H9 (cell line): ENCODE results near the gene RASGEF1C. TPM values are rescaled to one million over a fixed set of nuclear protein-coding genes. Genes with fewer than 3 reads are reported as not detected.

Source experiments
- DNase-seq: peaks from one replicate; pipeline ENCODE4 v3.0.0-alpha.2; 2017
- H2AFZ ChIP-seq: one replicate; pipeline ENCODE4 v1.6.1; 2013; ENCODE audit warnings: mild to moderate bottlenecking, low read length, control low read depth, moderate library complexity
- H2AK5ac ChIP-seq: 2 replicates; pipeline ENCODE4 v1.6.1; 2013; ENCODE audit warnings: low read length, control low read depth, mixed read lengths; ENCODE audit not compliant: insufficient read length
- H2BK120ac ChIP-seq: one replicate; pipeline ENCODE4 v1.6.1; 2013; ENCODE audit warnings: low read depth, mild to moderate bottlenecking, low read length, control low read depth, inconsistent platforms; ENCODE audit not compliant: poor library complexity, severe bottlenecking
- H2BK12ac ChIP-seq: 2 replicates; pipeline ENCODE4 v1.6.1; 2013; ENCODE audit warnings: low read length, control low read depth, mixed read lengths, low read depth; ENCODE audit not compliant: insufficient read length
- H2BK15ac ChIP-seq: 2 replicates; pipeline ENCODE4 v1.6.1; 2013; ENCODE audit warnings: low read depth, low read length, control low read depth
- H2BK20ac ChIP-seq: one replicate; pipeline ENCODE4 v1.6.1; 2013; ENCODE audit warnings: low read depth, mild to moderate bottlenecking, low read length, control low read depth, inconsistent platforms; ENCODE audit not compliant: poor library complexity, severe bottlenecking
- H2BK5ac ChIP-seq: 2 replicates; pipeline ENCODE4 v1.6.1; 2013; ENCODE audit warnings: low read length, control low read depth, mixed read lengths; ENCODE audit not compliant: insufficient read length
- H3K14ac ChIP-seq: 2 replicates; pipeline ENCODE4 v1.6.1; 2013; ENCODE audit warnings: low read length, control low read depth; ENCODE audit not compliant: insufficient read depth
- H3K18ac ChIP-seq: 2 replicates; pipeline ENCODE4 v1.6.1; 2013; ENCODE audit warnings: low read depth, mild to moderate bottlenecking, mixed read lengths, low read length, control low read depth; ENCODE audit not compliant: insufficient read length
- H3K23ac ChIP-seq: 2 replicates; pipeline ENCODE4 v1.6.1; 2013; ENCODE audit warnings: low read length, control low read depth, mixed read lengths, low read depth; ENCODE audit not compliant: insufficient read length
- H3K23me2 ChIP-seq: 2 replicates; pipeline ENCODE4 v1.6.1; 2013; ENCODE audit warnings: low read depth, mild to moderate bottlenecking, mixed read lengths, low read length, control low read depth; ENCODE audit not compliant: insufficient read length, poor library complexity, severe bottlenecking
- H3K27ac ChIP-seq: 2 replicates; pipeline ENCODE4 v1.5.1; 2013; ENCODE audit warnings: low read length, control low read depth, mixed read lengths, low read depth; ENCODE audit not compliant: insufficient read length
- H3K27me3 ChIP-seq: 2 replicates; pipeline ENCODE4 v1.6.1; 2013; ENCODE audit warnings: low read length, control low read depth, inconsistent platforms; ENCODE audit not compliant: insufficient read depth
- H3K4ac ChIP-seq: 2 replicates; pipeline ENCODE4 v1.6.1; 2013; ENCODE audit warnings: low read depth, mild to moderate bottlenecking, control low read depth, inconsistent platforms, low read length, moderate library complexity
- H3K4me1 ChIP-seq: 2 replicates; pipeline ENCODE4 v1.6.1; 2013; ENCODE audit warnings: low read length, control low read depth, inconsistent platforms; ENCODE audit not compliant: insufficient read depth
- H3K4me2 ChIP-seq: 2 replicates; pipeline ENCODE4 v1.6.1; 2013; ENCODE audit warnings: low read length, control low read depth, mixed read lengths; ENCODE audit not compliant: insufficient read length, insufficient read depth
- H3K56ac ChIP-seq: 2 replicates; pipeline ENCODE4 v1.6.1; 2013; ENCODE audit warnings: low read depth, mild to moderate bottlenecking, mixed read lengths, low read length, control low read depth; ENCODE audit not compliant: insufficient read length
- H3K79me1 ChIP-seq: 2 replicates; pipeline ENCODE4 v1.6.1; 2013; ENCODE audit warnings: low read depth, mild to moderate bottlenecking, moderate library complexity, low read length, control low read depth, inconsistent platforms; ENCODE audit not compliant: insufficient read depth, poor library complexity, severe bottlenecking
- H3K79me2 ChIP-seq: 2 replicates; pipeline ENCODE4 v1.6.1; 2013; ENCODE audit warnings: low read length, control low read depth, inconsistent platforms; ENCODE audit not compliant: insufficient read depth
- H3K9ac ChIP-seq: 2 replicates; pipeline ENCODE4 v1.6.1; 2013; ENCODE audit warnings: low read length, control low read depth, mixed read lengths; ENCODE audit not compliant: insufficient read length; ENCODE audit errors: extremely low read depth
- H3K9me3 ChIP-seq: one replicate; pipeline ENCODE4 v1.6.1; 2013; ENCODE audit warnings: low read depth, low read length, inconsistent platforms; ENCODE audit not compliant: control insufficient read depth
- H3T11ph ChIP-seq: one replicate; pipeline ENCODE4 v1.6.1; 2013; ENCODE audit warnings: mild to moderate bottlenecking, low read length, control low read depth, inconsistent platforms
- H4K20me1 ChIP-seq: one replicate; pipeline ENCODE4 v1.6.1; 2013; ENCODE audit not compliant: control insufficient read depth, insufficient read length, insufficient read depth
- H4K5ac ChIP-seq: 2 replicates; pipeline ENCODE4 v1.6.1; 2013; ENCODE audit warnings: low read depth, mild to moderate bottlenecking, mixed read lengths, low read length, control low read depth; ENCODE audit not compliant: insufficient read length
- H4K8ac ChIP-seq: replicated peaks from 2 replicates; pipeline ENCODE4 v1.6.1; 2013; ENCODE audit warnings: low read length, control low read depth, mixed read lengths, low read depth; ENCODE audit not compliant: insufficient read length
- H4K91ac ChIP-seq: 2 replicates; pipeline ENCODE4 v1.6.1; 2013; ENCODE audit warnings: low read depth, mild to moderate bottlenecking, moderate library complexity, mixed read lengths, low read length, control low read depth; ENCODE audit not compliant: insufficient read length
- H3K27ac Mint-ChIP-seq, 3 experiments: 2 replicates in 2 of 3; 3 replicates in 1 of 3; pipeline ENCODE4 v1.8.0; 2020 to 2021; ENCODE audit warnings: mixed read lengths in 3 of 3, mild to moderate bottlenecking in 1 of 3, moderate library complexity in 1 of 3
- H3K27me3 Mint-ChIP-seq: 2 replicates; pipeline ENCODE4 v1.8.0; 2021; ENCODE audit warnings: low read depth, mild to moderate bottlenecking, moderate library complexity, mixed read lengths
- H3K36me3 Mint-ChIP-seq, 3 experiments: 2 replicates in 2 of 3; 3 replicates in 1 of 3; pipeline ENCODE4 v1.8.0; 2020 to 2021; ENCODE audit warnings: low read depth in 3 of 3, mixed read lengths in 3 of 3; ENCODE audit not compliant: insufficient read depth in 1 of 3
- H3K4me1 Mint-ChIP-seq, 2 experiments: 2 replicates each; pipeline ENCODE4 v1.8.0; 2020; ENCODE audit warnings: mixed read lengths in 2 of 2
- H3K4me3 Mint-ChIP-seq, 2 experiments: 2 replicates in 1 of 2; 3 replicates in 1 of 2; pipeline ENCODE4 v1.8.0; 2020 to 2021; ENCODE audit warnings: mild to moderate bottlenecking in 2 of 2, mixed read lengths in 2 of 2, moderate library complexity in 1 of 2
- H3K9me3 Mint-ChIP-seq, 2 experiments: 2 replicates in 1 of 2; 3 replicates in 1 of 2; pipeline ENCODE4 v1.8.0; 2020; ENCODE audit warnings: mild to moderate bottlenecking in 2 of 2, mixed read lengths in 2 of 2, moderate library complexity in 1 of 2
- WGBS: extraction: QIAGEN DNeasy Blood & Tissue Kit; methylation state at CpG from one replicate; pipeline ENCODE4 v1.1.7; 2013; ENCODE audit warnings: missing lambda C conversion rate, low lambda C conversion rate, mixed read lengths; ENCODE audit not compliant: insufficient read length; ENCODE audit errors: extremely low coverage; 5-methylcytosine and 5-hydroxymethylcytosine counted together
- total RNA-seq: library from RNA; stranded (reverse); gene quantifications from 2 replicates; pipeline ENCODE4 v1.2.1, GENCODE V29; 2021
- TF ChIP-seq, protein P1 (sequence below): fragments of 200-600 bp; sonication (generic); conservative IDR thresholded peaks from 3 replicates; pipeline ENCODE4 v1.8.0; 2021; ENCODE audit warnings: antibody characterized with exemption, mild to moderate bottlenecking

Gene RASGEF1C
- total RNA-seq, 1 experiment from 2014 or later = 0.83 TPM

DNA sequence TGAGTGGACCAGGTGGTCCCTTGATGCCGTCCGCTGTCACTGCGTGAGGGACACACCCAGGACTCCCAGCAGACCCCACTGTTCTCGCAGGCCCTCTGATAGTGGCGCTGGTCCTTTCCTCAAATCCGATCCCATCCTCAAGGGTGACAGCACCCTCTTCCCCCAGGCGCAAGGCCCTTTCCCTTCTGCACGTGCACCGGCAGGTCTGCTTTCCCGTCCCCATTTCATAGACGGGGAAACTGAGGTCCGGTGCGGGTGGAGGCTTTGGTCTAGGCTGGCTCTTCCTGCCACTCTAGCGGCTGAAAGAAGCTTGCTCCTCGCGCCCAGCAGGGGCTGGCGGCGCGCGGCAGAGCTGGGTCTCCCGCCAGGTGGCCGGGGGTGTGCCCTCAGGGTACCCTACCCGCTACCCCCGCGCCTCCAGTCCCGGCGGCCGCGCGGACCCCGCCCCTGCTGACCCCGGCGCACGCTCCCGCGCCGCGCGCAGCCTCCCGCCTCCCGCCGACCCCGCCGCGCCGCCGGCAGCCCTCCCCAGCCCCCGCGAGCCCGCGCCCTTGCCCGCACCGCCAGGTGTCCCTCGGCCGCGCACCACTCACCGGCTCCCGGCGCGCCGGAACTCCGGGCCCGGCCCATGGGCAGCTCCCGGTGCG, 453 bp downstream of the RASGEF1C start:
- Mint-ChIP-seq H3K27ac (no peak overlapping the region; a peak in 1 of 7 replicates), H3K9me3 (0 out of 5 replicates have a peak, but pooled peaks cover 0 to 4% of the 10 kb centered on the region in 2 experiments), H3K4me3 (peak overlapping the region; percentile 52 to 79), H3K36me3 (no peaks in the 10 kb centered on the region; a peak in 1 of 7 replicates), H3K27me3 (peaks cover 36% of the 10 kb centered on the region), H3K4me1 (peaks cover 8 to 9% of the 10 kb centered on the region in 2 experiments; a peak in 3 of 4 replicates)
- no peak overlapping the region for H2BK12ac ChIP-seq
- H3K4me1 ChIP-seq = no peaks in the 10 kb centered on the region
- no peaks in the 10 kb centered on the region for H3K79me2 ChIP-seq
- H3K4me2 ChIP-seq = peak overlapping the region; percentile 18
- no peak overlapping the region for H3K23ac ChIP-seq
- H3K9me3 ChIP-seq = no peaks in the 10 kb centered on the region
- no peak overlapping the region for H4K5ac ChIP-seq
- no peak overlapping the region for H2AFZ ChIP-seq
- no peak overlapping the region for H3K4ac ChIP-seq
- H3K79me1 ChIP-seq = no peaks in the 10 kb centered on the region
- no peak overlapping the region for H4K91ac ChIP-seq
- DNase-seq = peak; percentile 43
- H2BK15ac ChIP-seq = no peak overlapping the region
- H3K23me2 ChIP-seq = no peaks in the 10 kb centered on the region
- H3K18ac ChIP-seq = no peak overlapping the region
- no peak overlapping the region for H4K8ac ChIP-seq
- no peak overlapping the region for H3K14ac ChIP-seq
- H3K56ac ChIP-seq = no peak overlapping the region
- H2BK5ac ChIP-seq = no peak overlapping the region
- H2AK5ac ChIP-seq = no peak overlapping the region
- TF ChIP-seq, protein P1, sequence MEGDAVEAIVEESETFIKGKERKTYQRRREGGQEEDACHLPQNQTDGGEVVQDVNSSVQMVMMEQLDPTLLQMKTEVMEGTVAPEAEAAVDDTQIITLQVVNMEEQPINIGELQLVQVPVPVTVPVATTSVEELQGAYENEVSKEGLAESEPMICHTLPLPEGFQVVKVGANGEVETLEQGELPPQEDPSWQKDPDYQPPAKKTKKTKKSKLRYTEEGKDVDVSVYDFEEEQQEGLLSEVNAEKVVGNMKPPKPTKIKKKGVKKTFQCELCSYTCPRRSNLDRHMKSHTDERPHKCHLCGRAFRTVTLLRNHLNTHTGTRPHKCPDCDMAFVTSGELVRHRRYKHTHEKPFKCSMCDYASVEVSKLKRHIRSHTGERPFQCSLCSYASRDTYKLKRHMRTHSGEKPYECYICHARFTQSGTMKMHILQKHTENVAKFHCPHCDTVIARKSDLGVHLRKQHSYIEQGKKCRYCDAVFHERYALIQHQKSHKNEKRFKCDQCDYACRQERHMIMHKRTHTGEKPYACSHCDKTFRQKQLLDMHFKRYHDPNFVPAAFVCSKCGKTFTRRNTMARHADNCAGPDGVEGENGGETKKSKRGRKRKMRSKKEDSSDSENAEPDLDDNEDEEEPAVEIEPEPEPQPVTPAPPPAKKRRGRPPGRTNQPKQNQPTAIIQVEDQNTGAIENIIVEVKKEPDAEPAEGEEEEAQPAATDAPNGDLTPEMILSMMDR = no peak
- H3K27ac ChIP-seq = no peak overlapping the region
- no peaks in the 10 kb centered on the region for H4K20me1 ChIP-seq
- no peak overlapping the region for H3K9ac ChIP-seq
- peaks cover 7% of the 10 kb centered on the region; the same call in 1 of the 2 replicates for H3K27me3 ChIP-seq
- WGBS = no CpG with 5 or more reads among the region's 65 CpGs
- H3T11ph ChIP-seq = no peak overlapping the region
- no peak overlapping the region for H2BK20ac ChIP-seq
- no peak overlapping the region for H2BK120ac ChIP-seq
